Muscle layer of duodenum (tissue), 2 donors: ENCODE measurements around the gene TFF1.

ENCODE experiments used
- H3K27ac ChIP-seq: one replicate; pipeline ENCODE4 v1.7.0; 2013; ENCODE audit warnings: mild to moderate bottlenecking, low read length
- H3K27me3 ChIP-seq: one replicate; pipeline ENCODE4 v1.7.0; 2013; ENCODE audit warnings: low read depth, mild to moderate bottlenecking, control low read depth, low read length
- H3K36me3 ChIP-seq, 2 donors: one replicate each; pipeline ENCODE4 v1.7.0; 2013; ENCODE audit warnings: low read length in 2 of 2, control low read depth in 1 of 2, mild to moderate bottlenecking in 1 of 2; ENCODE audit not compliant: insufficient read depth in 2 of 2, control insufficient read depth in 1 of 2
- H3K4me1 ChIP-seq, 2 donors: one replicate each; pipeline ENCODE4 v1.7.0; 2013; ENCODE audit warnings: low read length in 2 of 2, mild to moderate bottlenecking in 2 of 2, control low read depth in 1 of 2, moderate library complexity in 1 of 2; ENCODE audit not compliant: insufficient read depth in 2 of 2, control insufficient read depth in 1 of 2
- H3K4me3 ChIP-seq, 2 donors: one replicate each; pipeline ENCODE4 v1.7.0; 2013; ENCODE audit warnings: low read length in 2 of 2, low read depth in 1 of 2, mild to moderate bottlenecking in 1 of 2
- H3K9me3 ChIP-seq, 2 donors: one replicate each; pipeline ENCODE4 v1.7.0; 2013; ENCODE audit warnings: low read length in 2 of 2, control low read depth in 1 of 2, mild to moderate bottlenecking in 1 of 2; ENCODE audit not compliant: control insufficient read depth in 1 of 2
- donor health status: healthy.

The TFF1 gene

GRCh38 chr21:42319851-42320572, 46.3 kb downstream of the TFF1 start:
- H3K4me1 ChIP-seq = peaks cover 0 to 3% of the 10 kb centered on the region in 2 donors
- H3K36me3 ChIP-seq = no peaks in the 10 kb centered on the region
- H3K9me3 ChIP-seq = no peaks in the 10 kb centered on the region
- no peak overlapping the region for H3K4me3 ChIP-seq
- no peak overlapping the region for H3K27ac ChIP-seq
- no peaks in the 10 kb centered on the region for H3K27me3 ChIP-seq

GRCh38 chr21:42319376-42319775, 47.0 kb downstream of the TFF1 start:
- H3K36me3 ChIP-seq = no peaks in the 10 kb centered on the region
- H3K27ac ChIP-seq = no peak overlapping the region
- H3K4me3 ChIP-seq = no peak overlapping the region

GRCh38 chr21:42317826-42318746, 48.2 kb downstream of the TFF1 start:
- H3K36me3 ChIP-seq = no peaks in the 10 kb centered on the region
- peaks cover 0 to 7% of the 10 kb centered on the region in 2 donors for H3K4me1 ChIP-seq
- no peak overlapping the region for H3K27ac ChIP-seq
- H3K4me3 ChIP-seq = no peak overlapping the region
- H3K9me3 ChIP-seq = no peaks in the 10 kb centered on the region
- H3K27me3 ChIP-seq = no peaks in the 10 kb centered on the region

More at GRCh38 chr21:42319376-42319775, 47.0 kb downstream of the TFF1 start:
- no peaks in the 10 kb centered on the region for H3K9me3 ChIP-seq
- H3K27me3 ChIP-seq = no peaks in the 10 kb centered on the region
- peaks cover 0 to 6% of the 10 kb centered on the region in 2 donors for H3K4me1 ChIP-seq

GRCh38 chr21:42317341-42317741, 49.0 kb downstream of the TFF1 start:
- Histone ChIP-seq H3K27ac (no peak overlapping the region), H3K4me1 (peaks cover 0 to 9% of the 10 kb centered on the region in 2 donors), H3K4me3 (no peak overlapping the region), H3K9me3 (no peaks in the 10 kb centered on the region), H3K36me3 (no peaks in the 10 kb centered on the region), H3K27me3 (no peaks in the 10 kb centered on the region)

GRCh38 chr21:42316891-42317290, 49.4 kb downstream of the TFF1 start:
- Histone ChIP-seq H3K4me3 (no peak overlapping the region), H3K4me1 (peaks cover 0 to 9% of the 10 kb centered on the region in 2 donors), H3K36me3 (no peaks in the 10 kb centered on the region), H3K27ac (no peak overlapping the region), H3K27me3 (no peaks in the 10 kb centered on the region), H3K9me3 (no peaks in the 10 kb centered on the region)

- no peaks in the 10 kb centered on the region for H3K9me3 ChIP-seq
- H3K27me3 ChIP-seq = no peaks in the 10 kb centered on the region
- H3K27ac ChIP-seq = peak within 1 kb of the TSS; percentile 45
- peaks cover 0 to 9% of the 10 kb centered on the region in 2 donors for H3K4me1 ChIP-seq
- peak within 1 kb of the TSS in 1 of 2 donors; percentile 21 for H3K4me3 ChIP-seq
- H3K36me3 ChIP-seq = no peaks in the 10 kb centered on the region
Measured at GRCh38 chr21:42315296-42315891, 50.9 kb downstream of the TFF1 start, which contains the start of gene TFF3. TFF3 (minus strand) TSS chr21:42315409; CDS start chr21:42315374, 35 bp downstream.

GRCh38 chr21:42314616-42315295, 51.6 kb downstream of the TFF1 start:
- Histone ChIP-seq H3K9me3 (no peaks in the 10 kb centered on the region), H3K4me3 (peak overlapping the region in 1 of 2 donors; percentile 21), H3K4me1 (peaks cover 0 to 9% of the 10 kb centered on the region in 2 donors), H3K27me3 (no peaks in the 10 kb centered on the region), H3K27ac (peak overlapping the region; percentile 45), H3K36me3 (no peaks in the 10 kb centered on the region)

- Histone ChIP-seq H3K4me3 (peak overlapping the region in 1 of 2 donors; percentile 7), H3K4me1 (peaks cover 0 to 12% of the 10 kb centered on the region in 2 donors), H3K27ac (peak overlapping the region; percentile 5), H3K9me3 (no peaks in the 10 kb centered on the region), H3K27me3 (peaks cover 3% of the 10 kb centered on the region), H3K36me3 (no peaks in the 10 kb centered on the region)
Measured at GRCh38 chr21:42313501-42313969, 52.8 kb downstream of the TFF1 start.

- Histone ChIP-seq H3K4me1 (peaks cover 0 to 12% of the 10 kb centered on the region in 2 donors), H3K27ac (no peak overlapping the region), H3K4me3 (no peak overlapping the region), H3K36me3 (no peaks in the 10 kb centered on the region), H3K27me3 (peaks cover 6% of the 10 kb centered on the region), H3K9me3 (no peaks in the 10 kb centered on the region)
Measured at GRCh38 chr21:42312626-42313104, 53.7 kb downstream of the TFF1 start.
